GM21360 (cell line): Measurements from ENCODE around the gene TNP2.
A peak's percentile ranks its signal among the peaks of the same experiment; 100 is the strongest.
"Not testable (repeated sequence)": the region's sequence is repeated elsewhere in the genome, so short reads cannot be mapped to it uniquely, and the experiment has no call there.

Experiments
- ATAC-seq: cut with Tn5 transposase; IDR thresholded peaks from one replicate; pipeline ENCODE4 v1.9.1; 2021; ENCODE audit warnings: mild to moderate bottlenecking, moderate library complexity; ENCODE audit not compliant: unreplicated experiment

The TNP2 gene

GRCh38 chr16:11301645-11302501, 32.7 kb upstream of the TNP2 start:
- no peak for ATAC-seq

DNA sequence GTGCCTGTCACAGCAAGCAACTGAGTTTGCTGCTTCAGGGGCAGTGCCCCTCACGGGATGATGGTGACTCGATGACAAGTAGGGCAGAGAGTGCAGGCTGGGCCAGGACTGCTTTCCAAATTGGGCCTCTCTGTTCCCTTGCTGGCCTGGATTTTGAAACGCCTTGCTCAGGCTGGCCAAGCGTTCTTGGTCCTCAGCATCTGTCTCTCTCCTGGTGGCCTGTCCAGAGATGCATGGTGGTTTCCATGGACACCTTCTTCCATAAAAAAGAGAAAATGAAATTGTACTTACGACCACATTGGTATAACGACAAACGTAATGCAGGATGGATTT, 31.4 kb upstream of the TNP2 start:
- ATAC-seq = no peak

DNA sequence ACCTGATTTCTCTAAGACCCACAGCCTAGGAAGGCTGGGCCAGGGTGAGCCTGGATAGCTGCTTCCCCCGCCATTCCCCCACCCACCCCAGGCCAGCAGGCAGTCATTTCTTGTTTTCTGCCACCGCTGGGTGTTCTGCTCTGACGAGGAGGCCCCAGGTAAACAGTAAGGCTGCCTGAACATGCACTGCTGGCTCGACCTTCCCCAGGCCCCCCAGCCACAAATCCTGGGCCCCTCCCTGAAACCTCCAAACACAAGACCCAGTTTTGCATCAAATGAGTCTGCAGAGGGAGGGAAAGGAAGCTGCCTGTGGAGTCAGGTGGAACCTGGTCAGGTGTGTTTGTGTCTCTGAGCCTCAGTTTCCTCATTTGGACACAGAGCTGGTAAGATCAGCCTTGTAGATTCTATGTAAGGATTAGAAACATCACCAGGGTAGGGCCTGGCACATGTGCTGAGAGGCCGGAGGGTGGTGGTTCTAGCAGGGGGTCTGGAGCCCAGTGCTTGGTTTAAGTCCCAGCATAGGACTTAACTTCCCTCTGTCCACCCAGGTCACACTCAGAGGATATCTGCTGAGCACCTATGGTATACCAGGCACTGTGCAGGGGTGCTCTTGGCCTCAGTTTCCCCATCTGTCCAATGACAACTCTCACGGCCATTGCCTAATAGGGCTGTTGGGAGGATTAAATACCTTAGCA, 30.9 kb upstream of the TNP2 start:
- no peak for ATAC-seq

- ATAC-seq = not testable (repeated sequence)
Measured at GRCh38 chr16:11298950-11299547, 29.9 kb upstream of the TNP2 start.

- no peak for ATAC-seq
Measured at GRCh38 chr16:11298143-11298900, 29.2 kb upstream of the TNP2 start.

DNA sequence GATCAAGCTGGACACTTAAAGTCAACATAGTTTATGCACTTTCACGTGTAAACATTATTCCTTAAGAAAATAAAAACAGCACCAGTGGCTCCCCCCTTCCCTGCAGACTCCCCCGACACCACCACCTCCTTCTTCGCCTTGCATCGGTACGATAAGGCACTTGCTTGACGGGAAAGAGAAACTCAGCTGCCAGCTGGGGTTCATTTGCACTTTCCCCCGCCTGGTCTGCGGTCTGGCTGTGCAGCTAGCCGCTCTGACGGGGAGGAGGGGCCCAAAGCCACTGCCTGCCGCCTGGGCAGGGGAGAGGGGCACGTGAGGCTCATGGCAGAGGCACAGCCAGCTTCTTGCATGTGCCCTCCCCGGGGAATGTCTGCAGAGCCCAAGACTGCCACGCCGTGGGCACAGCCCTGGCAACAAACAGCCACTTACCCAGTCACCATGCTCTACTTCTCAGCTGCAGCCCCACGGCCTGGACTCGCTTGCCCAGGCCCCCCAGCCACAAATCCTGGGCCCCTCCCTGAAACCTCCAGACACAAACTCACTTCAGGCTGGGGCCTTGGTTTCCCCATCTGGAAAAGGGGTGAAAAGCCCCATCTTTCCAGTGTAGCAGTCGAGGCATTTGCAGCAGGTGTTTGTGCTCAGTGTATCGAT, 28.5 kb upstream of the TNP2 start:
- ATAC-seq = peak; percentile 66

DNA sequence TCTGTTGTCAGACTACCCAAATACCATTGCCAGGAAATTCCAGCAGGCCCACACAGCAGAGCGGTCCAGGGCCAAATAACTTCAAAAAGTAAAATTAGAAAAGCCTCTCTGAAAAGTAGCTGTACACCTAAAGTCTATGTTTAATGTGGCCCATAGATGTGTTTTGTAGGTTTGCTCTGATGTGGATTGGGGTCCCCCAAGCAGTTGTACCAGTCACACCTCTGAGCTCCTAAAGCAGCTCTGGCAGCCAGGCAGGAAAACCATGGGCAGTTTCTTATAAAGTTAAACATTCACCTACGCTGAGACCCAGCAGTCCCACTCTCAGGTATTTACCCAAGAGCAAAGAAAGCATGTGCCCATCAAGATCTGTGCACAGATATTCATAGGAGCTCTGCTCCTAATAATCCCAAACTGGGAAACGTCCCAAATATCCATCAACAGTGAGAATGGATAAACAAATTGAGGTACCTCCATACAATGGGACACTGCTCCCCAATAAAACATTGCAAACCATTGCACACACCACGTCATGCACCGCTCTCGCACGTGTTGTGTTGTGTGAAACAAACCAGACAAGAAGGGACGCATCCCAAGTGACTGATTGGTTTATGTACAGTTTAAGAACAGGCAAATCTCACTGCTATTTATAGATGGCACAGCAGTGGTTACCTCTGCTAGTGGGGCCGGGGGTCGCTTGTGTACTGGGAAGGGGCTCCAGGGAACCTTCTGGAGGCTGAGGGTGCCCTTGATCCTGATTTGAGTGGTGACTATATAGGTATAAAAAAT, 27.8 kb upstream of the TNP2 start:
- peak; percentile 20 for ATAC-seq

GRCh38 chr16:11296351-11296705, 27.2 kb upstream of the TNP2 start:
- ATAC-seq = no peak

- ATAC-seq = no peak
Measured at GRCh38 chr16:11295672-11296071, 26.5 kb upstream of the TNP2 start.

DNA sequence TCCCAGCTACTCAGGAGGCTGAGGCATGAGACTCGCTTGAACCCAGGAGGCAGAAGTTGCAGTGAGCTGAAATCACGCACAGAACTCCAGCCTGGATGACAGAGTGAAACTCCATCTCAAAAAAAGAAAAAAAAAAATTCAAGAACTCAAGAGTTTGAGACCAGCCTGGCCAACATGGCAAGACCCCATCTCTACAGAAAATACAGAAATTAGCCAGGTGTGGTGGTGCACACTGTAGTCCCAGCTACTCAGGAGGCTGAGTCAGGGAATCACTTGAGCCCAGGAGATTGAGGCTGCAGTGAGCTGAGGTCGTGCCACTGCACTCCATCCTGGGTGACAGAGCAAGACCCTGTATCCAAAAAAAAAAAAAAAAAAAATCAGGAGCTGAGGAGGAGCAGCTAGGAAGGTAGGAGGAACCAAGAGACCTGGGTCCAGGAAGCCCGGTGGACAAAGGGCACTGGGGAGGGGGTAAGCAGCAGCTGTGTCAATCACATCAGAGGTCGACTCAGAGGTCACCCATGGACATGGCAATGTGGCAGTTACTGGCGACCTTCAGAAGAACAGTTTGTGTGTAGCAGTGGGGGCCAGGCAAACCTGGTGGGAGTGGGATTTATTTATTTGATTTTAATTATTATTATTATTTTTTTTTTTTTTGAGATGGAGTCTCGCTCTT, 23.1 kb upstream of the TNP2 start:
- ATAC-seq = no peak

DNA sequence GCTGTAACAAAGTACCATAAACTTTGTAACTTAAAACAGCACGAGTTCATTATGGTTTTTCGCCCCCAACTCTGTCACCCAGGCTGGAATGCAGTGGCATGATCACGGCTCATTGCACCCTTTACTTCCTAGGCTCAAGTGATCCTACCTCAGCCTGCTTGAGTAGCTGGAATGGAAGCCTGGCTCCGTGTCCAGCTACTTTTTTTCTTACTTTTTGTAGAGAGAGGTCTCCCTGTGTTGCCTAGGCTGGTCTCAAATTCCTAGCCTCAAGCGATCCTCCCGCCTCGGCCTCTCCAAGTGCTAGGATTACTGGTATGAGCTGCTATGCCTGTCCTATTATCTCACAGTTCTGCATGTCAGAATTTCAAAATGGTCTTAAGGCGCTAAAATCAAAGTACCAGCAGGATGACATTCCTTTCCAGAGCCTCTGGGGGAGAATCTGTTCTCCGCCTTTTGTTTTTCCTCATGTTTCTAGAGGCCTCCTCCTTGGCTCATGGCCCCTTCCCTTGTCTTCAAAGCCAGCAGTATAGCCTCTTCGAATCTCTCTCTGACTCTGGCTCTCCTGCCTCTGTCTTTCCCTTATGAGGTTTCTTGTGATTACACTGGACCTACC, 22.1 kb upstream of the TNP2 start:
- ATAC-seq = no peak

DNA sequence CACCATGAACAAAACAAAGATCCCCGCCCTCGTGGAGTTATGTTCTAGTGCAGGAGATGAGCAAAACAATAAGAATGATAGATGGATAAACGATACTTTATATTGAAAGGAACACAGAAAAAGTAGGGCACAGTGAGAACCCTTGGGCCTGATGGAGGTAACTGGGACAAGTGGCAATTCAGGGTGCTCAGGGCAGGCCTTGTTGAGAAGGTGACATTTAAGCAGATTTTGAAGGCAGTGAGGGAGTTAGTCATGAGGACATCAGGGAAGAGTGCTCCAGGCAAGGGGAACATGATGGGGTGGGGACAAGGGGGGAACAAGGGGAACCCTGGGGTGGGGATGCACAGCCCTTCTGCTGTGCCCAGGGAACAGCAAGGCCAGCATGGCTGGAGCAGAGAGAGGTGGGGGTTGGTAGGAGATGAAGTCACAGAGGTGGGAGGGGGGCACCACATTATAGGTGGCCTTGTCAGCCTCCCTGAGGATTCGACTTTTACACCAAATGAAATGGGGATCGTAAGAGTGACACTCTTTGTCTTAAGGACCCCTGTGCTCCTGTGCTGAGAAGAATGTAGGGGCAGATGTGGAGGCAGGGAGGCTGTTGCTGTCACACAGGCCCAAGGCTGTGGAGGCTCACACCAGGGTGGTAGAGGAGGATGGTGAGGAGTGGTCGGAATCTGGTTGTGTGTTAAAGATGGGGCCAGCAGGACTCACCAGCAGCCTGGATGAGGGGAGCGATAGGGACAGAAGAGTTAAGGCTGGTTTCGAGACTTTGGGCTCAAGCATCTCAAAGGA, 21.2 kb upstream of the TNP2 start:
- no peak for ATAC-seq

DNA sequence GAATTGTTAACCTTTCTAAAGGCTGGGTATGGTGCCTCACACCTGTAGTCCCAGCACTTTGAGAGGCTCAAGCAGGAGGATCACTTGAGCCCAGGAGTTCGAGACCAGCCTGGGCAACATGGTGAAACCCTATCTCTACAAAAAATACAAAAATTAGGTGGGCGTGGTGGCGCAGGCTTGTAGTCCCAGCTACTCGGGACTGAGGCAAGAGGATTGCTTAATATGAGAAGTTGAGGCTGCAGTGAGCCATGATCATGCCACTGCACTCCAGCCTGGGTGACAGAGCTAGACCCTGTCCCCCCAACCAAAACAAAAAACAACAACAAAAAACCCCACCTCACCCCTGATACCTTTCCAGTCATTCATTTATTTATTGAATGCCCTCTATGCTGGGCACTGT, 20.6 kb upstream of the TNP2 start:
- ATAC-seq = not testable (repeated sequence)

DNA sequence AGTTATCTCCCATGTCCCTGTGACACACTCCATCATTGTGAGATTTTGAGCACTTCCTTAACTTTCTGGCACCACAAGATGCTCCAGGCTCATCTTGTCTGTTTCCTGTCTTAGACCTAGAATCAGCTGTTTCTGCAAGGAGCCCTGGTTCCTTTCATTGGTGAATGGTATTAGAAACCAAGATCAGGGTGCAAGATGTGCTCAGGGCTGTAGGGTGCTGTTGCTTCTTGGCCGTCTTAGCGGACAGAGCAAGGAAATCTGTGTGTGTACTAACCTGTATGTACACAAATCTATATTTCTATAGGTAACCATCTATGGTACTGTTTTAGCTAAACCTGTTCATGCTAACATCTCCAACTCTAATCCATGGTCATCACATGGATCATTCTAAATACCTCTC, 20.1 kb upstream of the TNP2 start:
- no peak for ATAC-seq

- no peak for ATAC-seq
Measured at GRCh38 chr16:11285842-11286241, 16.7 kb upstream of the TNP2 start.

DNA sequence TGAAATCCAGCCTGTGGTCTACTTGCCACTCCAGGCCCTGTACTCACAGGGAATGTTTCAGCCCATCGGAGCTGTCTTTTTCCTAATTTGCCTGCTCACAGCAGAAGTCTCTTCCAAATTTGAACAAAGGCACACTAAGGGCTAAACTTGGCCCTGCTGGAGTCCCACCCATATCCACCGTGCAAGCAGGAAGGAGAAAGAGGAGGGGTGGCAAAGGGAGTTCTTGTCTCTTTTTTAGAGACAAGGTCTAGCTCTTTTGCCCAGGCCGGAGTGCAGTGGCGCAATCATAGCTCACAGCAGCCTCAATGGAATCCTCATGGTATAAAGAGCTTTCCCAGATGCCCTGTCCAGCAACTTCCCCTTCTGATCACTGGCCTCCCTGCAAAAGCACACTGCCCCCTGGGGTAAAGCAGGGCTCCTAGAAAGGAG, 14.7 kb upstream of the TNP2 start:
- ATAC-seq = no peak

DNA sequence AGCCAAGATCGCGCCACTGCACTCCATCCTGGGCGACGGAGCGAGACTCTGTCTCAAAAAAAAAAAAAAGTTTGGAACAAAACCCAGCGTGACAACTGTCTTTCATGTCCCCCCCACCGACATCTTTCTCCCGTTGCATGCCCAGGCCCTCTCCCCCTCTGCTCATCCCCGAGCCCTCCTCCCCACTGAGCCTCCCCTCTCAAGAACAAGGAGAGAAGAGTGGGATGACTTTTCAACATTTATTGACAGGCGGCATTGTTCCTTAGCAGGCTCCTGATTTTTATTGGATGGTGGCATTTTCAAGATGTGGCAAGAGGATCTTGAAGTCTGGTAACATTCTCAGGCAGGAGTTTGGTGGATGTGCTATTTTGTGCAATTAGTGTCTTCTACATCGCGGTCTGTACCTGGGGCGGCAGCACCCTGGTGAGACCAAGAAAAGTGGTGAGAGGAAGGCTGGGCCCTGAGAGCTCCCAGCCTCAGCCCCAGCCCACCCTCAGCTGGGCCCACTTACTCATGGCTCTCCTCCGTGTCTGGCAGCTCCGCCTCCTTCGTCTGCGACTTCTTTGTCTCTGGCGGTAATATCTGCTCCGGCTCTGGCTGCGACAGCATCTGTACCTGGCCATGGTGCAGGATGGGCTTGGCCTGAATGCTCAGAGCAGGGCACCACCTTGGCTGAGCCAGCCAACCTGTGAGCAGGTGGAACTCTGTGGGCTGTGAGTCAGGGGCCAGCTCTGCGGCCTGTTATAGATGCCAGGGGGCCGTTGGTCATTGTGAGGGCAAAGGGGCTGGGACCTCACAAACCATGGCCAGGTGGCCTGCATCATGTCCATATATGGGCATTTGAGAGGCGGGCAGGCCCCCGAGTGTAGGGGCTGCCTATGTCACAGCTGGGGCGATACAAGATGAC, 11.7 kb upstream of the TNP2 start, which contains the start of gene PRM1:
TSS of gene PRM1 (minus strand) at position 715 of the 907 bp plus-strand sequence. CDS start at position 623, 92 bp downstream.
- ATAC-seq = no peak
